SK-N-SH treated with all-trans-retinoic acid at 6 μM for 48 hours (cell line): ENCODE measurements around the gene SAMD8.
"Not testable (repeated sequence)": the region's sequence is repeated elsewhere in the genome, so short reads cannot be mapped to it uniquely, and the experiment has no call there.

ENCODE experiments used
- ATAC-seq: fragments of 200-7000 bp; cut with Tn5 transposase; 3 replicates; pipeline ENCODE4 v1.9.1; 2020; ENCODE audit warnings: mild to moderate bottlenecking, moderate library complexity
- ARNTL ChIP-seq: fragments of 450-650 bp; formaldehyde crosslinking; IDR thresholded peaks from 2 replicates; pipeline ENCODE4 v1.5.0; 2020; ENCODE audit warnings: low read depth, mild to moderate bottlenecking, moderate library complexity, borderline replicate concordance
- BACH2 ChIP-seq: fragments of 250-450 bp; sonication (Bioruptor Pico); IDR thresholded peaks from 2 replicates; pipeline ENCODE4 v1.9.0; 2021; ENCODE audit warnings: mild to moderate bottlenecking, borderline replicate concordance
- CSDC2 ChIP-seq: fragments of 250-450 bp; sonication (Bioruptor Pico); IDR thresholded peaks from 2 replicates; pipeline ENCODE4 v1.5.0; 2020; ENCODE audit warnings: mild to moderate bottlenecking, moderate library complexity
- ESRRG ChIP-seq: fragments of 250-450 bp; sonication (Bioruptor Pico); IDR thresholded peaks from 2 replicates; pipeline ENCODE4 v1.6.1; 2021; ENCODE audit warnings: mild to moderate bottlenecking
- GLIS3 ChIP-seq: fragments of 250-450 bp; sonication (Bioruptor Pico); IDR thresholded peaks from 2 replicates; pipeline ENCODE4 v1.5.0; 2020; ENCODE audit warnings: mild to moderate bottlenecking, moderate library complexity
- ISL1 ChIP-seq: fragments of 250-450 bp; sonication (Bioruptor Pico); IDR thresholded peaks from 2 replicates; pipeline ENCODE4 v2.1.2; 2022; ENCODE audit warnings: mild to moderate bottlenecking, moderate library complexity
- OSR1 ChIP-seq: fragments of 250-450 bp; sonication (Bioruptor Pico); IDR thresholded peaks from 2 replicates; pipeline ENCODE4 v1.8.0; 2022; ENCODE audit warnings: moderate library complexity, mild to moderate bottlenecking, inconsistent platforms
- PPARA ChIP-seq: fragments of 250-450 bp; sonication (Bioruptor Pico); IDR thresholded peaks from 2 replicates; pipeline ENCODE4 v1.5.0; 2020; ENCODE audit warnings: mild to moderate bottlenecking, borderline replicate concordance
- RARB ChIP-seq: fragments of 250-450 bp; sonication (Bioruptor Pico); IDR thresholded peaks from 2 replicates; pipeline ENCODE4 v1.8.0; 2021; ENCODE audit warnings: mild to moderate bottlenecking, moderate library complexity
- SNAI2 ChIP-seq: fragments of 250-450 bp; sonication (Bioruptor Pico); IDR thresholded peaks from 2 replicates; pipeline ENCODE4 v1.5.0; 2020; ENCODE audit warnings: mild to moderate bottlenecking, moderate library complexity
- TCF4 ChIP-seq: fragments of 250-450 bp; sonication (Bioruptor Pico); IDR thresholded peaks from 2 replicates; pipeline ENCODE4 v1.8.0; 2021; ENCODE audit warnings: mild to moderate bottlenecking, moderate library complexity, borderline replicate concordance
- TOX ChIP-seq: fragments of 250-450 bp; sonication (Bioruptor Pico); IDR thresholded peaks from 2 replicates; pipeline ENCODE4 v1.8.0; 2021; ENCODE audit warnings: mild to moderate bottlenecking, moderate library complexity, borderline replicate concordance
- ZC3H10 ChIP-seq: fragments of 250-450 bp; sonication (Bioruptor Pico); IDR thresholded peaks from 2 replicates; pipeline ENCODE4 v1.5.1; 2021; ENCODE audit warnings: mild to moderate bottlenecking, moderate library complexity
- ZNF565 ChIP-seq: fragments of 450-650 bp; formaldehyde crosslinking; conservative IDR thresholded peaks from 2 replicates; pipeline ENCODE4 v1.5.0; 2020; ENCODE audit warnings: low read depth, mild to moderate bottlenecking, moderate library complexity
- ZNF70 ChIP-seq: fragments of 450-650 bp; formaldehyde crosslinking; IDR thresholded peaks from 2 replicates; pipeline ENCODE4 v1.5.0; 2020; ENCODE audit warnings: mild to moderate bottlenecking, moderate library complexity
- ZNF8 ChIP-seq: fragments of 450-650 bp; formaldehyde crosslinking; IDR thresholded peaks from 2 replicates; pipeline ENCODE4 v1.5.0; 2020; ENCODE audit warnings: mild to moderate bottlenecking, moderate library complexity
- TF ChIP-seq, protein P1 (sequence below): fragments of 250-450 bp; sonication (Bioruptor Pico); IDR thresholded peaks from 2 replicates; pipeline ENCODE4 v1.8.0; 2021; ENCODE audit warnings: low read depth, mild to moderate bottlenecking, moderate library complexity, borderline replicate concordance
- TF ChIP-seq, protein P2 (sequence below): fragments of 250-450 bp; sonication (Bioruptor Pico); IDR thresholded peaks from 2 replicates; pipeline ENCODE4 v1.5.1; 2021; ENCODE audit warnings: mild to moderate bottlenecking, moderate library complexity
- TF ChIP-seq, protein P3 (sequence below): fragments of 250-450 bp; sonication (Bioruptor Pico); IDR thresholded peaks from 2 replicates; pipeline ENCODE4 v1.5.0; 2020; ENCODE audit warnings: mild to moderate bottlenecking, moderate library complexity
- TF ChIP-seq, protein P4 (sequence below): fragments of 250-450 bp; sonication (Bioruptor Pico); IDR thresholded peaks from 2 replicates; pipeline ENCODE4 v1.8.0; 2020; ENCODE audit warnings: mild to moderate bottlenecking, moderate library complexity, borderline replicate concordance

SAMD8 gene

DNA sequence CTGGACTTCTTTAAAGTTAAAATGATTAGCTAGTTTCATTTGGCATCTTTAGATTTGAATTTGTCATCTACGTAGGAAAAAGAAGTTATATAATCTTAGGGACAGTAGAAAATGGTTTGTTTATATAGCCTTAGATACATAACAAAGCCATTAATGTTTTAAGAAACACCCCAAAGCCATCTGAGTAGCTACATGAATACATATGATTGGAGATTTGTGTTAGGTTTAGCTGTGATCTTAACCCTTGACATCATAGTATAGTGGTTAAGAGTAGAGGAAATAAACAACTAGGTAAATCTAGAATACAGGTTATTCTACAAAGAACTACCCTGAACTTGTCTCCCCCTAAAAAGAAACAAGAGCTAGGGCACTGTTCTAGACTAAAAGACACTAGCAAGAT lies 18.1 kb downstream of the SAMD8 start:
- TF ChIP-seq TOX (CRISPR knock-in tag), result no peak
- TF ChIP-seq ISL1, result no peak
- no peak for TF ChIP-seq PPARA
- TF ChIP-seq, protein P1, sequence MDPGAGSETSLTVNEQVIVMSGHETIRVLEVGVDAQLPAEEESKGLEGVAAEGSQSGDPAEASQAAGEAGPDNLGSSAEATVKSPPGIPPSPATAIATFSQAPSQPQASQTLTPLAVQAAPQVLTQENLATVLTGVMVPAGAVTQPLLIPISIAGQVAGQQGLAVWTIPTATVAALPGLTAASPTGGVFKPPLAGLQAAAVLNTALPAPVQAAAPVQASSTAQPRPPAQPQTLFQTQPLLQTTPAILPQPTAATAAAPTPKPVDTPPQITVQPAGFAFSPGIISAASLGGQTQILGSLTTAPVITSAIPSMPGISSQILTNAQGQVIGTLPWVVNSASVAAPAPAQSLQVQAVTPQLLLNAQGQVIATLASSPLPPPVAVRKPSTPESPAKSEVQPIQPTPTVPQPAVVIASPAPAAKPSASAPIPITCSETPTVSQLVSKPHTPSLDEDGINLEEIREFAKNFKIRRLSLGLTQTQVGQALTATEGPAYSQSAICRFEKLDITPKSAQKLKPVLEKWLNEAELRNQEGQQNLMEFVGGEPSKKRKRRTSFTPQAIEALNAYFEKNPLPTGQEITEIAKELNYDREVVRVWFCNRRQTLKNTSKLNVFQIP (CRISPR knock-in tag), result no peak
- no peak for TF ChIP-seq SNAI2 (CRISPR knock-in tag)
- TF ChIP-seq RARB (CRISPR knock-in tag), result no peak
- ATAC-seq, result no peak

DNA sequence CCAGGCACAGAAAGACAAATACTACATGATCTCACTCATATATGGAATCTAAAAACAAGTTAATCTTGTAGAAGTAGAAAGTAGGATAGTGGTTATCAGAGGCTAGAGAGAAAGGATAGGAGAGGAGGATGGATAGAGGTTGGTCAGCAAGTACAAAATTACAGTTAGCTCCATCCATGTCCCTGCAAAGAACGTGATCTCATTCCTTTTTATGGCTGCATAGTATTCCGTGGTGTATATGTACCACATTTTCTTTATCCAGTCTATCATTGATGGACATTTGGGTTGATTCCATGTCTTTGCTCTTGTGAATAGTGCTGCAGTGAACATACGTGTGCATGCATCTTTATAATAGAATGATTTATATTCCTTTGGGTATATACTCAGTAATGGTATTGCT lies 22.2 kb downstream of the SAMD8 start:
- not testable (repeated sequence) for ATAC-seq
- TF ChIP-seq ZNF8 (CRISPR knock-in tag), result peak; percentile 66

DNA sequence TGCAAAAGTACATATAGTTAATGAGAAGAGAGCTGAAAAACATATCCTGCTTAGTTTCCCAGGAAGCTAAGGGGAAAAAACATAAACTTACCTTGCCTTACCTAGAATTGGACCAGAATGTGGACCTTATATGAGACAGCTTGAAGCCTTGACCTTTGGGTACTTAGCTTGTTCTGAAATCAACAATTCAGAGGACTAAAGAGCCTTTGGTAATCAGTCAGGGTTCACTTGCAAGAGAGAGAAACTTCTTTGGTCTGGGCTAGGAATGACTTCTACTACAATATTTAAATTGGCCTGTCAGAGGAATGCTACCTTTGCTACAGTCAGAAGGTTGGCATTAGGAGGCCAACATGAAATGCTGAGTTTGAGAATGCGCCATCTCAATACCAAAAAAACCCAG lies 24.9 kb downstream of the SAMD8 start:
- no peak for ATAC-seq
- TF ChIP-seq ARNTL (CRISPR knock-in tag) (no peak), ESRRG (CRISPR knock-in tag) (no peak), BACH2 (CRISPR knock-in tag) (no peak), SNAI2 (CRISPR knock-in tag) (no peak), OSR1 (CRISPR knock-in tag) (no peak), GLIS3 (CRISPR knock-in tag) (no peak), CSDC2 (no peak), TCF4 (CRISPR knock-in tag) (no peak), ZNF70 (CRISPR knock-in tag) (no peak), RARB (CRISPR knock-in tag) (no peak), ZC3H10 (CRISPR knock-in tag) (no peak), TOX (CRISPR knock-in tag) (no peak), ISL1 (no peak), ZNF565 (CRISPR knock-in tag) (no peak)
- TF ChIP-seq, protein P1 (CRISPR knock-in tag), result no peak
- TF ChIP-seq, protein P2, sequence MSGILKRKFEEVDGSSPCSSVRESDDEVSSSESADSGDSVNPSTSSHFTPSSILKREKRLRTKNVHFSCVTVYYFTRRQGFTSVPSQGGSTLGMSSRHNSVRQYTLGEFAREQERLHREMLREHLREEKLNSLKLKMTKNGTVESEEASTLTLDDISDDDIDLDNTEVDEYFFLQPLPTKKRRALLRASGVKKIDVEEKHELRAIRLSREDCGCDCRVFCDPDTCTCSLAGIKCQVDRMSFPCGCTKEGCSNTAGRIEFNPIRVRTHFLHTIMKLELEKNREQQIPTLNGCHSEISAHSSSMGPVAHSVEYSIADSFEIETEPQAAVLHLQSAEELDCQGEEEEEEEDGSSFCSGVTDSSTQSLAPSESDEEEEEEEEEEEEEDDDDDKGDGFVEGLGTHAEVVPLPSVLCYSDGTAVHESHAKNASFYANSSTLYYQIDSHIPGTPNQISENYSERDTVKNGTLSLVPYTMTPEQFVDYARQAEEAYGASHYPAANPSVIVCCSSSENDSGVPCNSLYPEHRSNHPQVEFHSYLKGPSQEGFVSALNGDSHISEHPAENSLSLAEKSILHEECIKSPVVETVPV (CRISPR knock-in tag), result no peak
- TF ChIP-seq, protein P3, sequence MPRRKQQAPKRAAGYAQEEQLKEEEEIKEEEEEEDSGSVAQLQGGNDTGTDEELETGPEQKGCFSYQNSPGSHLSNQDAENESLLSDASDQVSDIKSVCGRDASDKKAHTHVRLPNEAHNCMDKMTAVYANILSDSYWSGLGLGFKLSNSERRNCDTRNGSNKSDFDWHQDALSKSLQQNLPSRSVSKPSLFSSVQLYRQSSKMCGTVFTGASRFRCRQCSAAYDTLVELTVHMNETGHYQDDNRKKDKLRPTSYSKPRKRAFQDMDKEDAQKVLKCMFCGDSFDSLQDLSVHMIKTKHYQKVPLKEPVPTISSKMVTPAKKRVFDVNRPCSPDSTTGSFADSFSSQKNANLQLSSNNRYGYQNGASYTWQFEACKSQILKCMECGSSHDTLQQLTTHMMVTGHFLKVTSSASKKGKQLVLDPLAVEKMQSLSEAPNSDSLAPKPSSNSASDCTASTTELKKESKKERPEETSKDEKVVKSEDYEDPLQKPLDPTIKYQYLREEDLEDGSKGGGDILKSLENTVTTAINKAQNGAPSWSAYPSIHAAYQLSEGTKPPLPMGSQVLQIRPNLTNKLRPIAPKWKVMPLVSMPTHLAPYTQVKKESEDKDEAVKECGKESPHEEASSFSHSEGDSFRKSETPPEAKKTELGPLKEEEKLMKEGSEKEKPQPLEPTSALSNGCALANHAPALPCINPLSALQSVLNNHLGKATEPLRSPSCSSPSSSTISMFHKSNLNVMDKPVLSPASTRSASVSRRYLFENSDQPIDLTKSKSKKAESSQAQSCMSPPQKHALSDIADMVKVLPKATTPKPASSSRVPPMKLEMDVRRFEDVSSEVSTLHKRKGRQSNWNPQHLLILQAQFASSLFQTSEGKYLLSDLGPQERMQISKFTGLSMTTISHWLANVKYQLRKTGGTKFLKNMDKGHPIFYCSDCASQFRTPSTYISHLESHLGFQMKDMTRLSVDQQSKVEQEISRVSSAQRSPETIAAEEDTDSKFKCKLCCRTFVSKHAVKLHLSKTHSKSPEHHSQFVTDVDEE, result no peak
- TF ChIP-seq, protein P4, sequence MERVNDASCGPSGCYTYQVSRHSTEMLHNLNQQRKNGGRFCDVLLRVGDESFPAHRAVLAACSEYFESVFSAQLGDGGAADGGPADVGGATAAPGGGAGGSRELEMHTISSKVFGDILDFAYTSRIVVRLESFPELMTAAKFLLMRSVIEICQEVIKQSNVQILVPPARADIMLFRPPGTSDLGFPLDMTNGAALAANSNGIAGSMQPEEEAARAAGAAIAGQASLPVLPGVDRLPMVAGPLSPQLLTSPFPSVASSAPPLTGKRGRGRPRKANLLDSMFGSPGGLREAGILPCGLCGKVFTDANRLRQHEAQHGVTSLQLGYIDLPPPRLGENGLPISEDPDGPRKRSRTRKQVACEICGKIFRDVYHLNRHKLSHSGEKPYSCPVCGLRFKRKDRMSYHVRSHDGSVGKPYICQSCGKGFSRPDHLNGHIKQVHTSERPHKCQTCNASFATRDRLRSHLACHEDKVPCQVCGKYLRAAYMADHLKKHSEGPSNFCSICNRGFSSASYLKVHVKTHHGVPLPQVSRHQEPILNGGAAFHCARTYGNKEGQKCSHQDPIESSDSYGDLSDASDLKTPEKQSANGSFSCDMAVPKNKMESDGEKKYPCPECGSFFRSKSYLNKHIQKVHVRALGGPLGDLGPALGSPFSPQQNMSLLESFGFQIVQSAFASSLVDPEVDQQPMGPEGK (CRISPR knock-in tag), result no peak
